GM18517 (cell line): Measurements from ENCODE around the gene SMAD1.
"Not testable (repeated sequence)": the region's sequence is repeated elsewhere in the genome, so short reads cannot be mapped to it uniquely, and the experiment has no call there.

Experiments
- ATAC-seq: cut with Tn5 transposase; IDR thresholded peaks from one replicate; pipeline ENCODE4 v1.9.1; 2021; ENCODE audit warnings: mild to moderate bottlenecking, moderate library complexity; ENCODE audit not compliant: unreplicated experiment

Gene SMAD1

DNA sequence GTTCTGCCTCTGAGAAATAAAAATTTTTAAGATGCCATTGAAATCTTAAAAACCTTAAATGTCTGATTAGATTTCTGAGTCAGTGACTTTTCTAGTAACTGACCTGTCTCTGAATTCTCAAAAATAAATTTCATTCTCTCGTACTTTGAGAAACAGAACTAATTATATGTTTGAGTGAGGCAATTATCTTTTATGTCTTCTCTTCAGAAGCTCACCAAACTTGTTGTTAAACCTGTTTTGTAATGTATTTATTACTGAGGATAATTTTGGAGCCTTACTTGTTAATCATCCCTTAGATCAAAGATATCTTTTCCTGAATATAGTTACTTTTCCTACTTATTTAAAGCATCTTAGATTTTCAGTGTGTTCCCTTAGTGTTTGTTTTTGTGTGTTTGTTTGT lies 73.0 kb downstream of the SMAD1 start:
- ATAC-seq, result no peak

DNA sequence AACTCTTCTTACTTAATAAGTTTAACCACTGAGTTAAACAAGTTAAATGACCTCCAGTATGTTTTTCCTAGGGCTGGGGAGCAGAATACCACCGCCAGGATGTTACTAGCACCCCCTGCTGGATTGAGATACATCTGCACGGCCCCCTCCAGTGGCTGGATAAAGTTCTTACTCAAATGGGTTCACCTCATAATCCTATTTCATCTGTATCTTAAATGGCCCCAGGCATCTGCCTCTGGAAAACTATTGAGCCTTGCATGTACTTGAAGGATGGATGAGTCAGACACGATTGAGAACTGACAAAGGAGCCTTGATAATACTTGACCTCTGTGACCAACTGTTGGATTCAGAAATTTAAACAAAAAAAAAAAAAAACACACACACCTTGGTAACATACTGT lies 76.1 kb downstream of the SMAD1 start:
- ATAC-seq, result peak; percentile 75

DNA sequence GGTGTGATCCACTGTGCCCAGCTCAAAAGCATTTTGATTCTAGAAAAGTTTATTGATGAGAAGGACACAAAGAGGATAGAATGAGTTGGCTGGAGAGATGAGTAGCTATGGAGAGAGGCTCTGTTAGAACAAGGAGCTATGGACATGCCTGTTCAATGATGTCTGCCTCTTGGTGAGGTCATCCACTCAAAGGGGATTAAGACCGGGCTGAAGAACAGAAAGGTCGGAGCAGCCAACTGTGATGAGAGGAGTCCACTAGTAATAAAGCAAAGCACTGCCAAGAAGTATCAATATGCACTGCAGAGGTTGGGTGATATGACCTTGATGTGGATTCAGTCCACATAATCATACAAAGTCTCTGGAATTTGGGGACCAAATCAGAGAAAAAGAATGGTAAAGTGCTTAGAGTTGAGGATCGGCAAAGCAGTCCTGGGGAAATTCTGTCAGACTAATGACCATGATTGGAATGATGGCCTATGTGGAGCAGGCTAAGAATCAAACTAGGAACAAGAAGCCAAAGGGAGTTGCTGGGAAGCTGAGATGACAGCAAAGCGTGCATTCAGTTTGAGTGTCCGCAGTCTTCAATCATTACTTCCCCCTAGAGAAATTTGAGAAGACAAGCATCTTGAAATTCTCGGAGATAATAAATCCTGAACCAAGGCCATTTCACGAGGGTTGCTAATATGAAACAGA lies 81.8 kb downstream of the SMAD1 start:
- no peak for ATAC-seq

DNA sequence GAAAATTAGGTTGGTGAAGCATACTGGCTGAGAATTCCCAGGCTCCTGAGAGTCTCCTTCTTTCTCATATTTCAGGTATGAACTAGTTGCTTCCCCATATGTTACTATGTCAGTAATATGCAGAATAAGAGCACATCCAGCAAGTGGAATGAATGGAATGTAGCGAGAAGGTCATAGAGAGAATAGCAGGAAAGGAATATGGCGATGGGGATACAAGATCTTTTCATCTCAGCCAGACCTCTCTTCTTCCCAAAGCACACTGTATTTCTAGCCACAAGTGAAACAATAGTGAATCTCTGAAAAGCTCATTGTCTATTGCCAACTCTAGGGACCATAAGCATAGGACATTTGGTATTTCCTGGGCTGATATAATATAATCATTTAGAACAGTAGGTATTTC lies 82.9 kb downstream of the SMAD1 start:
- no peak for ATAC-seq

DNA sequence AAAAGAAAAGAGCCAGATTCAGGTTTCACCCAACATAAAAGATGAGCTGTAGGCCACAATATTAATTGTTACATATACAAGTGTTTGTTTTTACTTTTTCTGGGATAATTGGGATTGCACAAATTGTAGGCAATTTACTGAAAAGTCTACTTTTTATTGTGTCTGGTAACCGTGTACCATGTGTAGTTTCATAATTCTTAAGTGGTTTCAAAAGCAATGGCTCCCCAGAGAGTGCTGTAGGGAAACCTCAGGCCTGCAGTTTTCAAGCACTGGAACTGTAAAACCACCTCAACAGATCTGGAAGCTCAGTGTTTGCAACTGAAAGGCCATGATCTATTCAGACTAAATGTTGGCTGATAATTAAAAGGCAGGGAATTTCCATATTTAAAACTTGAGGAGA lies 83.7 kb downstream of the SMAD1 start:
- ATAC-seq, result no peak

DNA sequence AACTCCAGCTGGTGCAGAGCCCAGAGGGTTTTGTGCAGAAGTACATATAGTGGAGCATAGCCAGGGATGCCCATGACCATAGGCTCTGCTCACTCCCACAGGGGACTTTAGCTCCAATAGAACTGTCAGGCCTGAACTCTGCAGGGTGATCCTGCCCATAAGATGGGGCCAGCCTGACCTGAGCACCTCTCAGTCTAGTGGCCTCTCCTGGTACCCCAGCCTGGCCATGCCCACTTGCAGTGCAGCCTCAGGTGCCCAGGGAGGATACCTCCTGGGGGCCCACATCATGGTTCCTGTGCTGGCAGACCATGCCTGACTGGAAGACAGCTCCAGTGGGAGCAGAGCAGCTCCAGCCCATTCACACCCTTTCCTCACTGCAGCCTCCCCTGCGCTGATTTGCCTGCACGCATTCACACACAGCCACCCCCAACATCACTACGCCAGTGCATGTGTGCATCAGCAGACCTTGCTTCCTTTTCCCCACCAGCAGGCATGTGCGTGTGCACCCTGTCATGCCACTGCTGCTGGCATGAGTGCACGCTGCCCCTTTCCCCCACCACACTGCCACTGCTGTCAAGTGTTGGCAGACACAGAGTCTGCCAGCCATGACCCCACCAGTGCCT lies 84.5 kb downstream of the SMAD1 start:
- no peak for ATAC-seq

DNA sequence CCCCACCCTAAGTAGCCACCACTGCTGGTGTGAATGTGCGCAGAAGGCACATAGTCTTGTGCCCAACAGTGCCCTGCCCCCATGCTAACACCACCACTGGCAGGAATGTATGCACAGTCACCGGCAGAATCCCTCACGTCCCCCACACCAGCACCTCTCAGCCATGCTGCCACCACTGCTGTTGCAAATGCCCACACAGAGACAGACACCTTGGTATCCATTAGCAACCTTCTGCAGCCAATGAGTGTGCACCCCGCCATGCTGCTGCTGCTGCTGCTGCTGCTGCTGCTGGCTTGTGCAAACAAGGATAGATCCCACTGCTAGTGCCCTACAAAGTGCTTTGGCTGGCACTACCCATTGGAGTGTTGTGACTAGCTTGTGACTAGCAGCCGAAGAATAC lies 85.1 kb downstream of the SMAD1 start:
- ATAC-seq, result no peak

DNA sequence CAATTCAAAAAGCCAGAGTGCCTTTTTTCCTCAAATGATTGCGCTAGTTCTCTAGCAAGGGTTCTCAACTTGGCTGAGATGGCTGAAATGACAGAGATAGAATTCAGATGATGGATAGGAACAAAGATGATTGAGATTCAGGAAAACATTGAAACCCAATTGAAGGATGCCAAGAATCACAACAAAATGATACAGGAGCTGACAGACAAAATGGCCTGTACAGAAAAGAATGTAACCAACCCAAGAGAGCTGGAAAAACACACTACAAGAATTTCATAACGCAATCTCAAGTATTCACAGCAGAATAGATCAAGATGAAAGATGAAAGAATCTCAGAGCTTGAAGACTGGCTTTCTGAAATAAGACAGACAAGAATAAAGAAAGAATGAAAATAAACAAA lies 85.9 kb downstream of the SMAD1 start:
- no peak for ATAC-seq

DNA sequence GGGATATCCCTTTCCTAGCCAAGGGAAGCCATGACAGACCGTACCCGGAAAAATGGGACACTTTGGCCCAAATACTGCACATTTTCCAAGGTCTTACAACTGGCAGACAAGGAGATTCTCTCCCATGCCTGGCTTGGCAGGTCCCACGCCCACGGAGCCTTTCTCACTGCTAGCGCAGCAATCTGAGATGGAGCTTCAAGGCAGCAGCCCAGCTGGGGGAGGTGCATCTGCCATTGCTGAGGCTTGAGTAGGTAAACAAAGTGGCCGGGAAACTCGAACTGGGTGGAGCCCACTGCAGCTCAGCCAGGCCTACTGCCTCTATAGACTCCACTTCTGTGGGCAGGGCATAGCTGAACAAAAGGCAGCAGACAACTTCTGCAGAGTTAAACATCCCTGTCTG lies 92.9 kb downstream of the SMAD1 start:
- not testable (repeated sequence) for ATAC-seq

DNA sequence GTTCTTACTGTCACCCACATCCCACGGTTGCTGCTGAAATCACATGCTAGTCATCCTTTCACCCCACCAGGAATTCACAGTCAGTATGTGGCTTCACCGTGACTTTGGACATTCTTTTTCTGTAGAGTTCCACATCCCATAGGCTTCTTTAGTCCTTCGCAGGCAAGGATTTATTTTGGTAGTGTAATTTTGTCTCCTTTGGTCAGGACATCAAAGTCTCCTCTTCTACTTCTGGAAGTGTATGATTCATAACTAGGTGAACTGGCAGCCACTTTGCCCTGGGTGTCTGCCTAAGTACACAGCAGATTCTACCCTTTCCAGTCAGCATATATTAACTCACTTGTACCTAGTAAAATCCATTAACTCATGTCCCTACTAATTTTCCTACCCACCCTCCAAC lies 99.3 kb downstream of the SMAD1 start:
- no peak for ATAC-seq

DNA sequence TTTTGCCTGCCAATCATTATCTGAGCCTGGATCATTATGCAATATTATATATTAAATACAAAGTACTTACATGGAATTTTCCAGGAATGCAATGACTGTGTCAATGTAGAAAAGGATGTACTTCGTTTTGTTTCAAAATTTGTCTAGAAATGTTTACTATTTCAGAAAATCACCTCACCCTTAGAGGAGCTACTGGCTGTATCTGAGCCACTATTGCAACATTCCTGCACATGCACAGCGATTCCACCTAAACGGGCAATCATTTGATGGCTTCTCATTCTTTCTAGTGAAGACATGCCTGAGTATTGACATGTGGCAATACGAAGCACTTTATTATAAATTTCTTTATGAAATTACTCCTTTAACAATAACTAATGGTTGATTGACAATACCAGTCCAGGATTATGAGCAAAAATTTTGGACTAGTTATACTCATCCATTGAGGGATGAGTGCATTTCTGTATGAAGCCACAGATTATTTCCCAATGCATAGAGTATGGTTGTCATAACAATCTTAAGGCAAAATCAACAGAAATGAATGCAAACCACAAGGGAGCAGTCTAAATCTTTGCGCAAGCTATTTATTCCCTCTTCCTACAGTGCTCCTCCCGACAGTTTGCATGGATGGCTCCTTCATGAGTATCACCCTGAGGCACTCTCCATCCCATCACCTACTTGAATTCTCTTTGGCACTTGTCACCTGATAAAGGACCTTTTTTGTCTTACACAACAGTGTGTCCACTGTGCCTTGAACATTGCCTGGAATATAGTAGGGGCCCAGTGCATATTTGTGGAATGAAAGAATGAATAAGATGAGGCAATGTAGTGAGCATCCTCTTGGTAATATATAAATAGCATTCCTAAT lies 101.8 kb downstream of the SMAD1 start:
- no peak for ATAC-seq

DNA sequence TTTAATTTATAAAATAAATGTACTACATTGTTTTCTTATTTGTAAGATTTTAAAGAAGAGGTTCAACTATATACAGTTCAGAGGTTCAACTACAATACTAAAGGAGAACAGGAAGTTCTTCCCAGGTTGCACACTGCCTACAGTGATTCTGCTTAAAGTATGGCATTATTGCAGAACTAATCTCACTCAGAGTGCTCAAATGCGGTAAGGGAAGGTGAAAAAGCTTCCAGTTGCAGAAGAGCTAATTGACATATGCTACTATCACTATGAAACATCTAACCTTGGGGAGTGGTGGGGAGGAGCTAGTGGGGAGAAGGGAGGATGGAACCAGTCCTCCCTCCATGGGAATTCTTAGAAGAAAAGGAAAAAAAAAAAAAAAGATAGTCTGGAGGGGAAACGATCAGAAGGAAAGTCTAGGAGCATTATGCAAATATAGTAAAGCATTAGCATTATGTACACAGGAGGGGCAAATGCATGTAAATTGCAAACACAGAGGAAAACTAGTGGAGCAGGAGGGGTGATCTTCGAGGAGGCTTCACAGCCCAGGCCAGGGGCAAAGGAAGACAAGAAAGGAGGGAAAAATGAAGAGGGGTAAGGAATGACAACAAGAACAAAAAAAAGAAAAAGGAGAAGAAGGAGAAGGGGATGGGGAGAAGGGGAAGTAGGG lies 105.6 kb downstream of the SMAD1 start:
- ATAC-seq, result no peak

DNA sequence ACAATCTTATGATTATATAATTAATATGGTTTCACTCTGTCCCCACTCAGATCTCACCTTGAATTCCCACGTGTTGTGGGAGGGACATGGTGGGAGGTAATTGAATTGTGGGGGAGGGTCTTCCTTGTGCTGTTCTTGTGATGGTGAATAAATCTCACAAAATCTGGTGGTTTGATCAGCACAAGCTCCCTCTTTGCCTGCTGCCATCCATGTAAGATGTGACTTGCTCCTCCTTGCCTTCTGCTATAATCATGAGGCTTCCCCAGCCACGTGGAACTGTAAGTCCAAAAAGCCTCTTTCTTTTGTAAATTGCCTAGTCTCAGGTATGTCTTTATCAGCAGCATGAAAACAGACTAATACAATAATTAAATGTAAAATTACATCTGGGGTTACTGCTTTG lies 107.7 kb downstream of the SMAD1 start:
- ATAC-seq, result not testable (repeated sequence)

DNA sequence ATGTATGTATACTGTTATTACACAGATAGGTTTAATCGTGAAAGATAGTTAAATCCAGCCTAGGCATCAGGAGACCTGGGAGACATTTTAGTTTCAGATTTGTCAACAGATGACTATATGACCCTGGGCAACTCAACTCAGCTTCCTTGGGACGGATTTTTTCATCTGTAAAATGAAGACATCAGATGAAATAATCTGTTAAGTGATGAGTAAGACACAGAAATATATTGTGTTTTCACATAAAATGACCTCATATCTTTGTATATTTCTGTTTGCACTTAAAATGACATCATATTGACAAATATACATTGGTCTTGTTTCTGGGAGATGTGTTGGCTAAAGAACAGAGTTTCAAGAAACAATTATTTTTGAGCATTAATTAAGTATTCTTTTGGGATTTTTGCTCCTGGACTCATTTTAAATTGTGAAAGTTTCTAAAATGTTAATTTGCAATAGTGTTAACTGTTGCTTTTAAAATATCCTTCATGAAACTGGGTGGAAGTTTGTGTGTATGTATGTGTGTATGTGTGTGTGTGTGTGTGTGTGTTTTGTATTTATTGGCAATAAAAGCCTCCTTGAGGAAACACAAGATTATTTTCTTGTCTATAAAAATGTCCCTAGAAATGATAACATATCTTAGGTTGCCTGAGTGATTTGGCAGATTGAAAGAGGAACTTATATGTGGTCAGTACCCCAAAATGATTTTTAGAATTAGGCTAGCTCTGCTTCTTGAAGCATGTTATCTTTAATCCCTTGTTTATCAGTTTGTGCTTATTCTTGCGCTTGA lies 108.5 kb downstream of the SMAD1 start:
- no peak for ATAC-seq

DNA sequence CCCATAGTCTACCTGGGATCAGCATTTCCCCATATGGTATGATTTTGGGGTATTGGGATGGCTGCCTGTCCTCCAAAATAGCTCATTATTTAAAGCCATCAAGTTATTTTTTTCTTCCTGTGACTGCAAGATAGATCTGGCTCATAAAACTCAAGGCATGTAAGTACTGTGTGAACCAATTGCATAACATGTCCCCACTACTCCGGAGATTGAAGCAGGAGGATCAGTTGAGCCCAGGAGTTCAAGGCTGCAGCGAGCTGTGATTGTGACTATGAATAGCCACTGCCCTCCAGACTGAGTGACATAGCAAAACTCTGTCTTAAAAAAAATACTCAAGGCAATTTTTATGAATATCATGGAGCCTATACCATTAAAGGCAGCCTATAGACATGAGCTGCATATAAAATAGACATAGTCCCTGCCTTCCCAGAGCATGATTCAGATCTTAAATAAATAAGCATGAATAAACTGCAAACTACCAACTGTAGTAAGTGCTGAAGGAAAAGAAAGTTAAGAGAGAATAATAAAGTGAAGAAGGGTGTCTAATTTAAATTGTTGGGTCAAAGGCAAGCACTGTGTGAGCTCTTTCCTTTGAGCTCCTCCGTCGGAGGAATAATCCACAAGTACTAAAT lies 120.6 kb downstream of the SMAD1 start:
- ATAC-seq, result no peak

DNA sequence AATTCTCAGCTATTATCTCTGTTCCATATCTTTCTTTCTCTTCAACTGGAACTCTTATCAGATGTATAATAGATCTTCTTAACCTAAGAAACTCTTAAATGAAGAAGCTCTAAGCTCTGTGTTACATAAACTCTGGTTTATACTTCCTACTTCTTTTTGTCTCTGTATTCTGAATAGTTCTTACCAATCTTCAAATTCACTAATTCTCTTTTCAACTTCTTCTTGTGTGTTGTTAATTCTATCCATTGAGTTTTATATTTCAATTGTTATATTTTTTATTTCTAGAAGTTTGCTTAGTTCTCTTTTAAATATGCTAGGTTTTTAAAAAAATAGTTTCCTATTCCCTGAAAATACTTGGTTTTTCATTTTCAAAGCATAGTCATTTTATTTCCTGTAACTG lies 124.3 kb downstream of the SMAD1 start:
- ATAC-seq, result no peak
